ENCODE data around the gene KRTAP1-5. TPM values are rescaled to one million over a fixed set of nuclear protein-coding genes. Genes with fewer than 3 reads are reported as not detected.
"Not testable (repeated sequence)": the region's sequence is repeated elsewhere in the genome, so short reads cannot be mapped to it uniquely, and the experiment has no call there.

The KRTAP1-5 gene
- polyA plus RNA-seq, 5 donors: not detected

DNA sequence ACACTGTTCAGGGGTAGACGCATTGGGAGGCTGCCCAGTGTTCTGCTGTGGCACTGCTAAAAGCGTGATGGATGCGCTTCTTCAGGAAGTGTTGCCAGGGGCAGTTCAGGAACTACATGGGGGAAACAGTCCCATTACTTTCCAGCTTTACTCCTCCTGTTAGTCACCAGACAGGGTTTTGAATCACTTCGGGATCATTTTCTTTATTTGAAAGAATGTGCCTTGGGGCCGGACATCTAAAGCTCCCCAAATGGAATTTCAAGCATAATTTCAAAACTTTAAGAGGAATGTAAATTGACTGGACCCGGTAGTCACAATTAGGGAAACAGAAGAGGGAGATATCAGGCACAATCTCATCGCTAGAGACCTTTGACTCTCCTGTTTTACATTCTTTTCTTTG, 21.4 kb upstream of the KRTAP1-5 start:
- no peak for DNase-seq

DNA sequence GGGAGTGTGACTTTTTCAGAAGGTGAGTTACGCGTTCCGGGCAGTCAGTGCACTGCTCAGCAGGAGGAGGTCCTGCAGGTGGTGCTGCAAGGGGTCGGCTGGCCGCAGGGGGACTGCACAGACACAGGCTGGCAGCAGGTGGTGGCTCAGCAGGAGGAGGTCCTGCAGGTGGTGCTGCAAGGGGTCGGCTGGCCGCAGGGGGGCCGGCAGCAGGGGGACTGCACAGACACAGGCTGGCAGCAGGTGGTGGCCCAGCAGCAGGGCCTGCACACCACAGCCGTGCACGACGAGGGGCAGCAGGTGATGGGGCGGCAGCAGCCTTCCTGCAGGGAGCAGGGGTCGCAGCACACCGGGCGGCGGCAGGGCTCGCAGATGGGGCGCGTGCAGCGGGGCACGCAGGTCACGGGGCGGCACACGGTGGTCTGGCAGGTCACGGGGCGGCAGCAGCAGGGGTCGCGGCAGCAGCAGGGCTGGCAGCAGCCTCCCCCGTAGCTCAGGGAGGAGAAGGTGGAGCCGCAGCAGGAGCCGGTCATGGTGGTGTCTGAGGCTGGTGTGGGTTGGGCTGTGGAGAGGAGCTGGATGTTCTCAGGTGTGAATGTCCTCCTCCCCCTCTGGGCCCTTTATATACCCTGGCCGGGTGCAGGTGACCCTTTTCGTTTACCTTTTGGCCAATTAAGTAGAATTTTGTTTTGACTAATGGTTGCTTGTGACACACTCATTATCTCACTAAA, 19.9 kb upstream of the KRTAP1-5 start, which contains the start of gene KRTAP2-1:
Gene KRTAP2-1, minus strand, starts transcription at position 582 of the 731 bp plus-strand sequence. Its CDS starts 49 bp downstream, at position 533.
- not testable (repeated sequence) for DNase-seq

DNA sequence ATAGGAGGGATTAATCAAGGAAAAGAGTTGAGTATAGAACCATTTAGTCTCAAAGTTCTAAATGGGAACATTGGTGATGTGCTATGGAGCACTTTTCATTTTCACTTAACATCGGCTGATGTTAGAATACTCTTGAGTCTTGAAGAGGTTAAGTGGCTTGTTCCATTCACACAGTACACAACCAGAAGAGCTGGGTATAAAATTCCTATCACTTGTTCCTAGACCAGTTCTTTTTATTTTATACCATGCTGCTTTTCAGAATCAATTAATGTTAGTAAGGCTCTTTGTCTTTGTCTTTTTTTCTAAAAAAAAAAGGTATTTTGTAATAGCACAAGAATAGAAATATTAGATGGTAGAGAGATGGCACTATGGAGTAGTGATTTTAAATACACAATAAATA, 15.9 kb upstream of the KRTAP1-5 start:
- no peak for DNase-seq

DNA sequence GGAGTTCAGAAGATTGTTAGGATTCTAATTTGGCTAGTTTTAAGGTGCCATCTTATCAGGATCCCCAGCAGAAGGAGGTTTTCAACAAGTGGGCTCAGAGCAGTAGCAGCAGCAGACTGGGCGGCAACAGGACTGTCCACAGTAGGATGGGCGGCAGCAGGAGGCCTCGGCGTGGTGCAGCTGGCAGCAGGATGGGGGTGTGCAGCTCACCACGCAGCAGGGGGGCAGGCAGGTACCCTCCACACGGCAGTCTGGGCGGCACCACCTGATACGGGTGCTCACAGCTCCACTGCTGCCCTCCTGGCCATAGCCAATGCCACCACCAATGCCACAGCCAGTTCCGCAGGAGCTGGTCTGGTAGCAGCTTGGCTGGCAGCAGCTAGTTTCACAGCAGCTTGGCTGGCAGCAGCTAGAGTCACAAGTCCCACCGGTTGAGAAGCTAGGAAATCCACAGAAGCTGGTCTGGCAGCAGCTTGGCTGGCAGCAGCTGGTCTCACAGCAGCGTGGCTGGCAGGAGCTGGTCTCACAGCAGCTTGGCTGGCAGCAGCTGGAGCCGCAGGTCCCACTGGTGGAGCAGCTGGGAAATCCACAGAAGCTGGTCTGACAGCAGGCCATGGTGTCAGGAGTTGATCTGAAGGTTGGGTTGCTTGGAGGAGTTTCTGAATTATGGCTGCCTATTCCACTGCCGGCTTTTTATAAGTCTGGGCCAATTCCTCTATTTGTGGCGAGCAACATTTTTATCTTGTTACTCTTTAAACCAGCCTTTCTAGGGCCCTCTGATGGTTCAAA, 14.0 kb upstream of the KRTAP1-5 start, which contains the start of gene KRTAP1-1:
Gene KRTAP1-1, minus strand, starts transcription at position 668 of the 789 bp plus-strand sequence. Its CDS starts 53 bp downstream, at position 615.
- not testable (repeated sequence) for DNase-seq

DNA sequence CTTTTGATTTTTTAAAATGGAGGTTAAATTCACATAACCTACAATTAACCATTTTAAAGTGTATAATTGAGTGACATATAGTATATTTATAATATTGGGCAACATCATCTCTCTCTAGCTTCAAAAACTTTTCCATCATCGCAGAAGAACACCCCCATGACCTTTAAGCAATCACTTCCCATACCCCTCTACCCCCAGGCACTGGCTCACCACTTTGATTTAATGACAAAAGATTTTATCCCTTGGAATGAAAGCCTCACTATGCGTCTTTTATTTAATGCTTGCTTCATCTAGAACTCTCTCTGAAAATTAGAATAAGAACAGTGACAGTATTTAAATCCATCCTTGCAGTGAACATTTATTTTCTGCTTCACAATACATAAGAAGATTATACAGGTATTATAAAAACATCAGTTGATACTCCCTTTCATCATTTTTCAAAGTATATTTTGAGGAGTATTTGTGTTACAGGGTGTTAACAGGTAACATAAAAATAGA, 10.9 kb upstream of the KRTAP1-5 start:
- no peak for DNase-seq

DNA sequence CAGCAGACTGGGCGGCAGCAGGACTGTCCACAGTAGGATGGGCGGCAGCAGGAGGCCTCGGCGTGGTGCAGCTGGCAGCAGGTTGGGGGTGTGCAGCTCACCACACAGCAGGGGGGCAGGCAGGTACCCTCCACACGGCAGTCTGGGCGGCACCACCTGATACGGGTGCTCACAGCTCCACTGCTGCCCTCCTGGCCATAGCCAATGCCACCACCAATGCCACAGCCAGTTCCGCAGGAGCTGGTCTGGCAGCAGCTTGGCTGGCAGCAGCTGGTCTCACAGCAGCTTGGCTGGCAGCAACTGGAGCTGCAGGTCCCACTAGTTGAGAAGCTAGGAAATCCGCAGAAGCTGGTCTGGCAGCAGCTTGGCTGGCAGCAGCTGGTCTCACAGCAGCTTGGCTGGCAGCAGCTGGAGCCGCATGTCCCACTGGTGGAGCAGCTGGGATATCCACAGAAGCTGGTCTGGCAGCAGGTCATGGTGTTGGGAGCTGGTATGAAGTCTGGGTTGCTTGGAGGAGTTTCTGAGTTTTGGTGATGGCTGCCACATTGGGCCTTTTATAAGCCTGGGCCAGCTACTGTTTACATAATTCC, 7.4 kb upstream of the KRTAP1-5 start, which contains the start of gene KRTAP1-3:
Gene KRTAP1-3, minus strand, starts transcription at position 529 of the 590 bp plus-strand sequence. Its CDS starts 53 bp downstream, at position 476.
- not testable (repeated sequence) for DNase-seq

DNA sequence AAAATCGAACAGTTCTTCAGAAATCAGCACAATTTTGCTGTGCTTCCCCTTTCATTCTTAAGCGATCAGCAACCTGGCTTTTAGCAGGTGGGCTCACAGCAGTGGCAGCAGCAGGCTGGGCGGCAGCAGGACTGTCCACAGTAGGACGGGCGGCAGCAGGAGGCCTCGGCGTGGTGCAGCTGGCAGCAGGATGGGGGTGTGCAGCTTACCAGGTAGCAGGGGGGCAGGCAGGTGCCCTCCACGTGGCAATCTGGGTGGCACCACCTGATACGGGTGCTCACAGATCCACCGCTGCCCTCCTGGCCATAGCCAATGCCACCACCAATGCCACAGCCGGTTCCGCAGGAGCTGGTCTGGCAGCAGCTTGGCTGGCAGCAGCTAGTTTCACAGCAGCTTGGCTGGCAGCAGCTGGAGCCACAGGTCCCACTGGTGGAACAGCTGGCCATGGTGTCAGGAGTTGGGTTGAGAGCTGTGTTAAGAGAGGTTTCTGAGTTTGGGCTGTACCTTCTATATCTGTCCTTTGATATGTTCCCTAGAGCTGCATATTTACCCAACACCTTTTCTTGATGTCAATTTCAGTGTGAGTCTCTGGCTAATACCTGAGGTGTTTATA, 2.7 kb upstream of the KRTAP1-5 start, which contains the start of gene KRTAP1-4:
Gene KRTAP1-4, minus strand, starts transcription at position 563 of the 613 bp plus-strand sequence. Its CDS starts 117 bp downstream, at position 446.
- DNase-seq: no peak

DNA sequence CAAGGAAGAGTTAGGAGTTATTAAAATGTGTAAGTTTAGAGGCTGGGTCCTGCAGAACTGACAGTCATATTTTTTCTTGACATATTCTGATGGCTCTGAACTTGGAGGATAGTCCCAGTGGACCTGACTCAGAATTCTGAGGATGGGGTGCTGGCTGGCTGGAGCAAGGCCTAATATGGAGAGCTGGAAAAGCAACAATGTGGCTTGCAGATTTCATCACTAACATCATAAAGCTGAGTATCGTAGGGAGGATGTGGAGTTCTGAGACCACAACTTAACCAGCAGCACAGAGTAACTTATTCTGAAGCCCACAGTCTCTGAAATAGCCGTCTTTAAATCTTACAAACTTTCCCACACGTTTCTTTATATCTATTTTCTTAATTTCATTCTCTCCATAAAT, 2.3 kb downstream of the KRTAP1-5 start:
- no peak for DNase-seq

DNA sequence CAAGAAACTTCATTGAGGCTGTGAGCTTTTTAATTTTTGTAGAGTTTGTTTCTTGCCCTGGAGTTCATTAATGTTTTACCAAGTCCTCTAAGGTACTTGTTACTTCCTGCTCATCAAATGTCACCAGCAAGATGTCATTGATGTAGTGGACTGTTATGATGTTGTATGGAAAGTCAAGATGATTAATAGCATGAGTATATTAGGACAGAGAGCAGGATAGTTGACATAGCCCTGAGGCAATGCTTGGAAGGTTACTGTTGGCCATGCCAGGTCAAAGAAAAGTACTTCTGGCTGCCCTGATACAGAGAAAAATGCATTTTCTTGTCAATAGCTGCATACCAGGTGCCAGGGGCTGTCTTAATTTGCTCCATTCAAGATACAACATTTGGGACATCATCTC, 6.7 kb downstream of the KRTAP1-5 start:
- DNase-seq: no peak

DNA sequence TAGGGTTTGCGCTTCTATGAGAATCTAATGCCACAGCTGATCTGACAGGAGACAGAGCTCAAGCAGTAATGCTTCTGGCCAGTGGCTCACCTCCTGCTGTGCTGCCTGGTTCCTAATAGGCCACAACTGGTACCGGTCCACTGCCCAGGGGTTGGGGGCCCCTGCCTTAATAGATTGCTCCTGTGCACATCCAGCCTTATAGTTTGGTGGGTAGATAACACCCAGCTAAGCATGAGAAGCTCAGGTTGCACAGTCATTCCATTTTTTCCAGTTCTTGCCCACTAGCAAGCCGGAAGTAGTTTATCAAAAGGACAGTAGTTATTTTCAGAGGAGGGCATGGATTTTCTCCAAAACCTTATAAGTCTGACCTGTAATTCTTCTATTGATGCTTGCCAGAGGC, 7.6 kb downstream of the KRTAP1-5 start:
- DNase-seq: no peak

DNA sequence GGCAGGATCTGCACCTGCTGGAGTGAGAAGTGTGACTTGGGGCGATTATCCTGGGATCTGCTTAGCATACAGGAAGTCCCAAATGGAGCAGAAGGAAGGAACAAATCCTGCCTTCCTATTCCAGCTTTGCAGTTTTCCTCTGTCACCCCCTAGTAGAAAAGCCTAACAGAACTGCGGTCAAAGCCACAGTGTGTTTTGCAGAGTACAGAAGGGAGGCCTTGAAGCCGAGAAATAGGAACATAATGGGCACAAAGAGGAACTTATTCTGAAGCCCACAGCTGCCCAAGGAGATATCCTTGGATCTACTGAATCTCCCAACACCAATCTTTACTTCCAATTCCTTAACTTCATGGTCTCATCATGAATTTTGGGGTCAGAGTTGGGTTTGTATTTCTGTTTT, 8.5 kb downstream of the KRTAP1-5 start:
- no peak for DNase-seq

DNA sequence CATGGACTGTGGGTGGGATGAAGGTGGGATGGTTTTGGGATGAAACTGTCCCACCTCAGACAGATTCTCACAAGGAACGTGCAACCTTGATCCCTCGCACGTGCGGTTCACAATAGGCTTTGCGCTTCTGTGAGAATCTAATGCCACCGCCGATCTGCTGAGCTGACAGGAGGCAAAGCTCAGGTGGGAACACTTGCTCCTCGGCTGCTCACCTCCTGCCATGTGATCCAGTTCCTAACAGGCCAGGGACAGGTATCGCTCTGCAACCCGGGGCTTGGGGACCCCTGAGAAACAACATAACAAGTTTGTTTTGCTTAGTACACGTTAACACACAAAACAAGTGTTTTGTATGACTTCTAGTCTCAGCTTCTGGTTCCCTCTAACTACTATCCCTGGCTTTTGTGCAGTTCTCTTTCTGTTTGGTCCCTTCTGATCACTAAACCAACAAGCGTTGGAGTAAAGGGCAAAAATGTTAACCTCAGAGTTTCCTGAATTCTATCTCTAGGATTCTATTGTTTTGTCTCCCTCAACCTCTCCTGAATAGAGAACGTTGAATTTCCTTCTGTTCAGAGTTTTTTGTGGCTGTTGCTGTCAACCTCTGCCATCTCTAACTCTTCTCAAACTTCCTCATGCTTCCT, 10.3 kb downstream of the KRTAP1-5 start:
- DNase-seq: no peak

DNA sequence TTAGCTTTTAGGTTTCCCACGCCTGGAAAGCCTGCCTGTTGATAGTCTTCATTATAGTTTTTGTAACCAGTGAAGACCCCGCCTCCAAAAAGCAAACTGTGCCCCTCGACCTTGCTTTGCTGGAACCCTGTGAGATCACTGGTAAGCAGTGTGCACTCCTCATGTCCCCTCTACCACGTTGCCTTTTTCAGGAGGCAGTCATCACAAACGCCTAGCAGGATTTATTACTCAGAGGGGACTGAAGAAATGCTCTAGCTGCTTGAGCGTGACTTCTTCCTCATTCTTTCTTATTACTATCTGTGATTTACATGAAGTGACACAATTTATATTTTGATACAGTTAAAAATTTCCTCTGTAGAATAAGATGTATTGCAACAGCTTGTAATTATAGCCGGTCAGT, 11.6 kb downstream of the KRTAP1-5 start:
- no peak for DNase-seq

DNA sequence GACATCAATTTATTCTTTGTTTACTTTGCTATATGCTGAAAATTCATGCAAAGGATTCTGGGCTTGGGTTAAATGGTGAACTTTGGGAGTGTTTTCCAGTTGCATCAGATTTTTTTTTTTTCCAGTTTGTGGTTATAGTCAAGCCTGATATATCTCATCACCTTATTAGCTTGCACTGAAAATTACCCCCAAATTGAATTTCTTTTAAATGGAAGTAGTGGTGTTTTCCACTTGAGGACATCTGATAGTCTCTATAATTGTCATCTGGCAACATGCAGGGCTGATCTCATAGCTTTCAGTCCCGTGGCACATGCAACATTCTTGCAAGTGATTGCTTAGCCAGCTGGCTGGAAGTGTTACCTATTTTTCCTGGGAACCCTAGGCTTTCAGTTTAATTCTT, 13.4 kb downstream of the KRTAP1-5 start:
- DNase-seq: no peak

DNA sequence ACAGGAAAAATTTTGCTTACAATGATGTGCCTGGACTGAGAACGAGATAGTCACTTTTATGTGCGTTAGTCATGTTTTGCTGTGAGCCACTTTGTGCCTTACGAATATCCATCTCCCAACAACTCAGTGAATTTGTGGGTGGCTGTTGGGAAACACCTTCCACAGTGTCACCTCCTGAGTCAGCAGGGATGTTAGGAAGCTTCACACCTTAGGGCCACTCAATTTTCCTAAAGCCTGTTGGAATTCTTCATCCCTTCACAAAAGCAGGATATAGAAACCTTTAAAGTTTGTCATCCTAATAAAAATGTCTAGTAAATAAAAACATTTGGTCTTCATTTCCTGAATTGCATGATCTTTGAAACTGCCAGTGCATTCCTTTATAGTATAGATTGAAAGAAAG, 13.8 kb downstream of the KRTAP1-5 start:
- no peak for DNase-seq

DNA sequence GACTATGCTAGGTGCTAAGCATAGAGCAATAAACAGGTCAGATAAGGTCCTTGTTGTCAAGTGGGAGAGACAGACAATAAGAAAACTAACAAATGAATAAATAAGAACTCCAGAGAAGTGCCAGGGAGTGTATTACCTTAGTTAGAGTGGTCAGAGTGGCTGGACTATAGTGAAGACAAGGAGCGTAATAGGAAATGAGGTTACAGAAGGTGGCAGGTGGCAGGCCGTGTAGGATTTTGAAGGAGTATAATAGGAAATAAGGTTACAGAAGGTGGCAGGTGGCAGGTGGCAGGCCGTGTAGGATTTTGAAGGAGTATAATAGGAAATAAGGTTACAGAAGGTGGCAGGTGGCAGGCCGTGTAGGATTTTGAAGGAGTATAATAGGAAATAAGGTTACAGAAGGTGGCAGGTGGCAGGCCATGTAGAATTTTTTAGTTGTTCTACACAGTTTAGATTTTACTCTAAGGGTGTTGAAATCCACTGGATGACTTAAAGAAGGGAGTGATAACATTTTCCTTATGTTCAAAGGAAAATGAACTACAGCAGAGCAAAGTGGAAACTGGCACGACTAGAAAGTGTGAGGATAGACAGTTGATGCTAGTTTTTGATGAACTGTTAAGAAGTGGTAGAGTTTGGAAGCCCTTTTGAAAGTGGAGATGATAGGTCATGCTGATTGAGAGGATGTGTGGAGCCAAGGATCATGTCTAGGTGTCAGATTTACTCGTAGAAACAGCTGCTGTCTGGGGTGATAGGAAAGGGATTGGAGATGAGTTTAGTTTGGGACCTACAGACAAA, 14.5 kb downstream of the KRTAP1-5 start:
- DNase-seq: no peak

DNA sequence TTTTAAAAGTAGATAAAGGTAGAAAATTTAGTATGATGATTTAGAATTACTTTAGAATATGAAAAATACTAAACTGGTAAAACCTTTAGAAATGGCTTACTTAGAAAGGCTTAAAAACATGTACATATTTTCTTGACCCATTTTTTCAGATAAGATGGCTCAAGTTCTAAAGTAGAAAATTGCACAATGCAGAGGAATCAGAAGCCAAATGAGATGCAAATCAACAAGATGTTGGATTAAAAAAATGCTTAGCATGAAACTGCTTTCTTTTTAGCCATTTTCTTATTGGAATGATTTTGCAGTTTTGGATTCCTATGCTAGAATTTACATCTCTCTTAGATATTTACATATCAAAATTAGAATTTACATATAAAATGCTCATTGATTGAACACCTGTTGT, 16.6 kb downstream of the KRTAP1-5 start:
- no peak for DNase-seq

DNA sequence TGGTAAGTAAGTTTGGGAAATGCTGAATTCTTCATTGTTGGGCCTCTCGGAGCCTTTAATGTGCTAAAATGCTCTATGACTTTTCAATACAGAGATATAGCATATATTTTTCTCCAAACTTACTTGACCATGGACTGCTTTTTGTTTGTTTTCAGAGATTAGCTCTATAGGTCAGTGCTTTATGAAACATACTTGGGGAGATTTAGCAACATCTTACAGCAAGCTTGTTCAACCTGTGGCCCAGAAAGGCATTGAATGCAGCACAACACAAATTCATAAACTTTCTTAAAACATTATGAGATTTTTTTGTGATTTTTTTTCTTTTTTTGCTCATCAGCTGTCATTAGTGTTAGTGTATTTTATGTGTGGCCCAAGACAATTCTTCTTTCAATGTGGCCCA, 17.1 kb downstream of the KRTAP1-5 start:
- no peak for DNase-seq

DNA sequence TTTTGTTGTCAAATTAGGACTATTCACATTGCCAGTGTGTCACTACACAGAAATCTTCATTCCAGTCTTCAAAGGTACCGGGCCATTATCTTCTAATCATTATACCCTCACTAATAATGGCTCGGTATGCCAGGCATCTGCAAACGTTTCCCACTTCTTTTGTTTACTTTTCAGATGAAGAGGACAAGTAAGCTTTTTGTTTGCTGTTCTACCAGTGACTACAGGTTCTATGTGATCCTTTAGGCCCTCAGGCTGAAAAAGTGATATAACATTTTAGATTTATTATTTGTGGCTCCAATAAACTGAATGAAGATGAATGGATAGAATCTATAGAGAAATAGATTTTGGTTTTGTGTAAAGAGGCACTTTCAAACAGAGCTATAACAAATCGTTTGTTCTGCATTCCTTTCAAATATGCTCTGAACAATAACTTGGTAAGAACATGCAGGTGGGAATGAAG, 17.7 kb downstream of the KRTAP1-5 start:
- no peak for DNase-seq

DNA sequence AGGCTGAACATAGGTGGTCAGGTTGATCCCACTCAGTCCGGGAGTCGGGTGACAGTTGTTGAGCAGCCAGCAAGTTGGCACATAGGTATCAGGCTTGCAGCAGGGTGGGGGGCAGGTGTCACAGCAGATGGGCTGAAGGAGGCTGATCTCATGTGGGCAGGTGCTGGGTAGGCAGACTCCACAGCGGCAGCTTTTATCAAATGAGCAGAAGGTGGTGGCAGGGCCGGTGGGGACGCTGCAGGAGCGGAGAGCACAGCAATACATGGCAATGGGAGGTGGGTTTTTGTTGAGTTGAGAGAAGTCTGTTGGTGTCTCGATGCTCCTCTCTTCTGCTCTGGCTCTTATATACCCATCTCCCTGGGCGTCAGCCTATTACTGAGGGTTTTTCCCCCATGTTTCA, 18.2 kb downstream of the KRTAP1-5 start, which contains the start of gene KRTAP3-1:
Gene KRTAP3-1, minus strand, starts transcription at position 318 of the 400 bp plus-strand sequence. Its CDS starts 54 bp downstream, at position 264.
- no peak for DNase-seq

All from right lung (tissue), 5 donors.